HepG2 (cell line): ENCODE measurements around the gene PKIB. TPM values are rescaled to one million over a fixed set of nuclear protein-coding genes. Genes with fewer than 3 reads are reported as not detected.

Source experiments
- ATF6 ChIP-seq: sonication (generic); formaldehyde crosslinking; conservative IDR thresholded peaks from 2 replicates; pipeline ENCODE4 v1.4.0; 2020; ENCODE audit warnings: missing genetic modification reagents
- ATF7 ChIP-seq, 2 experiments: fragments of 450-650 bp in 1 of 2; sonication (generic) in 1 of 2; formaldehyde crosslinking in 1 of 2; IDR thresholded peaks; 2 replicates each; pipeline versions ENCODE4 v1.4.0 to v1.6.1; 2016 to 2020; ENCODE audit warnings: antibody characterized with exemption in 1 of 2, mild to moderate bottlenecking in 1 of 2, missing genetic modification reagents in 1 of 2
- EEA1 ChIP-seq: sonication (generic); formaldehyde crosslinking; IDR thresholded peaks from 2 replicates; pipeline ENCODE4 v1.5.1; 2020; ENCODE audit warnings: mild to moderate bottlenecking, missing genetic modification reagents, borderline replicate concordance
- GPN1 ChIP-seq: sonication (generic); formaldehyde crosslinking; IDR thresholded peaks from 2 replicates; pipeline ENCODE4 v1.5.1; 2020; ENCODE audit warnings: missing genetic modification reagents, borderline replicate concordance
- MXI1 ChIP-seq: IDR thresholded peaks from 3 replicates; pipeline ENCODE4 v1.6.1; 2012; ENCODE audit warnings: low read depth, low read length, inconsistent platforms, borderline replicate concordance
- NBN ChIP-seq: fragments of 450-650 bp; conservative IDR thresholded peaks from 2 replicates; pipeline ENCODE4 v1.6.1; 2017
- NFATC3 ChIP-seq: sonication (generic); formaldehyde crosslinking; IDR thresholded peaks from 2 replicates; pipeline ENCODE4 v1.5.1; 2020; ENCODE audit warnings: mild to moderate bottlenecking, missing genetic modification reagents
- RFXANK ChIP-seq: IDR thresholded peaks from 2 replicates; pipeline ENCODE4 v1.6.1; 2016
- SAP130 ChIP-seq: IDR thresholded peaks from 2 replicates; pipeline ENCODE4 v1.6.1; 2016; ENCODE audit warnings: low read depth
- SCMH1 ChIP-seq: sonication (generic); formaldehyde crosslinking; IDR thresholded peaks from 2 replicates; pipeline ENCODE4 v1.9.0; 2021; ENCODE audit warnings: missing genetic modification reagents, mild to moderate bottlenecking, borderline replicate concordance
- ZKSCAN5 ChIP-seq: sonication (generic); formaldehyde crosslinking; IDR thresholded peaks from 2 replicates; pipeline ENCODE4 v1.5.1; 2020; ENCODE audit warnings: mild to moderate bottlenecking, missing genetic modification reagents
- ZNF10 ChIP-seq: sonication (generic); formaldehyde crosslinking; IDR thresholded peaks from 2 replicates; pipeline ENCODE4 v1.4.0; 2020; ENCODE audit warnings: mild to moderate bottlenecking, low read depth, missing genetic modification reagents, borderline replicate concordance
- ZNF24 ChIP-seq: fragments of 450-650 bp; IDR thresholded peaks from 2 replicates; pipeline ENCODE4 v1.6.1; 2017; ENCODE audit warnings: antibody characterized with exemption, mild to moderate bottlenecking
- ZNF30 ChIP-seq: sonication (generic); formaldehyde crosslinking; IDR thresholded peaks from 2 replicates; pipeline ENCODE4 v1.5.0; 2020; ENCODE audit warnings: mild to moderate bottlenecking, missing genetic modification reagents
- ZNF562 ChIP-seq: sonication (generic); formaldehyde crosslinking; IDR thresholded peaks from 2 replicates; pipeline ENCODE4 v1.8.0; 2022; ENCODE audit warnings: missing genetic modification reagents, borderline replicate concordance
- ZNF607 ChIP-seq: sonication (generic); formaldehyde crosslinking; IDR thresholded peaks from 2 replicates; pipeline ENCODE4 v1.5.1; 2020; ENCODE audit warnings: missing genetic modification reagents, mild to moderate bottlenecking, borderline replicate concordance
- ZNF724P ChIP-seq: sonication (generic); formaldehyde crosslinking; IDR thresholded peaks from 2 replicates; pipeline ENCODE4 v1.8.0; 2022; ENCODE audit warnings: missing genetic modification reagents, borderline replicate concordance
- ZNF761 ChIP-seq: sonication (generic); formaldehyde crosslinking; conservative IDR thresholded peaks from 2 replicates; pipeline ENCODE4 v1.4.0; 2020; ENCODE audit warnings: mild to moderate bottlenecking, missing genetic modification reagents
- ZNF792 ChIP-seq: IDR thresholded peaks from 2 replicates; pipeline ENCODE4 v1.6.1; 2016
- ZSCAN29 ChIP-seq: sonication (generic); formaldehyde crosslinking; conservative IDR thresholded peaks from 2 replicates; pipeline ENCODE4 v1.4.0; 2020; ENCODE audit warnings: mild to moderate bottlenecking, missing genetic modification reagents
- polyA plus RNA-seq, 8 experiments: library from polyadenylated mRNA; depleted of rRNA in 3 of 8; stranded (reverse) in 7 of 8; unstranded in 1 of 8; fragments of >200 nt; fragmentation: Illumina TruSeq in 4 of 8; extraction: Trizol in 4 of 8; gene quantifications; 2 replicates each; pipeline versions ENCODE4 v1.2.1 to v1.2.3, GENCODE V29; 2011 to 2016; ENCODE audit warnings: low read depth in 4 of 8, missing spikeins in 1 of 8, mixed read lengths in 1 of 8; ENCODE audit not compliant: insufficient read depth in 1 of 8
- total RNA-seq, 5 experiments: library from RNA; depleted of rRNA; stranded (reverse); fragments of >200 nt; fragmentation: Illumina TruSeq; extraction: Trizol; gene quantifications; 2 replicates each; pipeline ENCODE4 v1.2.3, GENCODE V29; 2016; ENCODE audit warnings: low read depth in 1 of 5
- TF ChIP-seq, protein P1 (sequence below): sonication (generic); formaldehyde crosslinking; IDR thresholded peaks from 2 replicates; pipeline ENCODE4; 2020; ENCODE audit warnings: missing genetic modification reagents, mild to moderate bottlenecking, borderline replicate concordance
- TF ChIP-seq, protein P2 (sequence below): sonication (generic); formaldehyde crosslinking; IDR thresholded peaks from 2 replicates; pipeline ENCODE4 v1.4.0; 2020; ENCODE audit warnings: mild to moderate bottlenecking, missing genetic modification reagents
- TF ChIP-seq, protein P3 (sequence below): sonication (generic); formaldehyde crosslinking; IDR thresholded peaks from 2 replicates; pipeline ENCODE4 v1.5.0; 2020; ENCODE audit warnings: mild to moderate bottlenecking, missing genetic modification reagents, moderate library complexity

PKIB gene
- total and polyA plus RNA-seq, 2 of the 13 experiments (the other 11 are each of a cell fraction or from before 2014, with no cell fraction given): 1.4 to 1.5 TPM

- TF ChIP-seq RFXANK (CRISPR knock-in tag) (no peak), MXI1 (peak; percentile 22; the same call in 1 of the 3 replicates), ATF7 (IDR thresholded peaks at IDR 0.05) (no peak), ATF7 (CRISPR knock-in tag; IDR thresholded peaks at IDR 0.05) (no peak), ZNF24 (no peak), SAP130 (CRISPR knock-in tag) (peak; percentile 54), ZKSCAN5 (no peak), SCMH1 (CRISPR knock-in tag) (no peak), ZNF562 (CRISPR knock-in tag) (no peak; the same call in 1 of the 2 replicates), ATF6 (no peak), ZNF792 (CRISPR knock-in tag) (peak; percentile 62; the same call in 1 of the 2 replicates), ZNF761 (no peak), NBN (no peak), ZNF30 (CRISPR knock-in tag) (no peak), NFATC3 (CRISPR knock-in tag) (0 out of 2 replicates have a peak, but pooled peaks have one; percentile 34), GPN1 (no peak), ZNF10 (CRISPR knock-in tag) (no peak), ZNF724P (CRISPR knock-in tag) (peak; percentile 36; the same call in 1 of the 2 replicates), ZSCAN29 (CRISPR knock-in tag) (peak; percentile 70; the same call in 1 of the 2 replicates), EEA1 (no peak), ZNF607 (CRISPR knock-in tag) (0 out of 2 replicates have a peak, but pooled peaks have one; percentile 38)
- TF ChIP-seq, protein P1, sequence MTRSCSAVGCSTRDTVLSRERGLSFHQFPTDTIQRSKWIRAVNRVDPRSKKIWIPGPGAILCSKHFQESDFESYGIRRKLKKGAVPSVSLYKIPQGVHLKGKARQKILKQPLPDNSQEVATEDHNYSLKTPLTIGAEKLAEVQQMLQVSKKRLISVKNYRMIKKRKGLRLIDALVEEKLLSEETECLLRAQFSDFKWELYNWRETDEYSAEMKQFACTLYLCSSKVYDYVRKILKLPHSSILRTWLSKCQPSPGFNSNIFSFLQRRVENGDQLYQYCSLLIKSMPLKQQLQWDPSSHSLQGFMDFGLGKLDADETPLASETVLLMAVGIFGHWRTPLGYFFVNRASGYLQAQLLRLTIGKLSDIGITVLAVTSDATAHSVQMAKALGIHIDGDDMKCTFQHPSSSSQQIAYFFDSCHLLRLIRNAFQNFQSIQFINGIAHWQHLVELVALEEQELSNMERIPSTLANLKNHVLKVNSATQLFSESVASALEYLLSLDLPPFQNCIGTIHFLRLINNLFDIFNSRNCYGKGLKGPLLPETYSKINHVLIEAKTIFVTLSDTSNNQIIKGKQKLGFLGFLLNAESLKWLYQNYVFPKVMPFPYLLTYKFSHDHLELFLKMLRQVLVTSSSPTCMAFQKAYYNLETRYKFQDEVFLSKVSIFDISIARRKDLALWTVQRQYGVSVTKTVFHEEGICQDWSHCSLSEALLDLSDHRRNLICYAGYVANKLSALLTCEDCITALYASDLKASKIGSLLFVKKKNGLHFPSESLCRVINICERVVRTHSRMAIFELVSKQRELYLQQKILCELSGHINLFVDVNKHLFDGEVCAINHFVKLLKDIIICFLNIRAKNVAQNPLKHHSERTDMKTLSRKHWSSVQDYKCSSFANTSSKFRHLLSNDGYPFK (CRISPR knock-in tag): no peak
- TF ChIP-seq, protein P2, sequence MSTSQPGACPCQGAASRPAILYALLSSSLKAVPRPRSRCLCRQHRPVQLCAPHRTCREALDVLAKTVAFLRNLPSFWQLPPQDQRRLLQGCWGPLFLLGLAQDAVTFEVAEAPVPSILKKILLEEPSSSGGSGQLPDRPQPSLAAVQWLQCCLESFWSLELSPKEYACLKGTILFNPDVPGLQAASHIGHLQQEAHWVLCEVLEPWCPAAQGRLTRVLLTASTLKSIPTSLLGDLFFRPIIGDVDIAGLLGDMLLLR: peak; percentile 40; the same call in 1 of the 2 replicates
- TF ChIP-seq, protein P3, sequence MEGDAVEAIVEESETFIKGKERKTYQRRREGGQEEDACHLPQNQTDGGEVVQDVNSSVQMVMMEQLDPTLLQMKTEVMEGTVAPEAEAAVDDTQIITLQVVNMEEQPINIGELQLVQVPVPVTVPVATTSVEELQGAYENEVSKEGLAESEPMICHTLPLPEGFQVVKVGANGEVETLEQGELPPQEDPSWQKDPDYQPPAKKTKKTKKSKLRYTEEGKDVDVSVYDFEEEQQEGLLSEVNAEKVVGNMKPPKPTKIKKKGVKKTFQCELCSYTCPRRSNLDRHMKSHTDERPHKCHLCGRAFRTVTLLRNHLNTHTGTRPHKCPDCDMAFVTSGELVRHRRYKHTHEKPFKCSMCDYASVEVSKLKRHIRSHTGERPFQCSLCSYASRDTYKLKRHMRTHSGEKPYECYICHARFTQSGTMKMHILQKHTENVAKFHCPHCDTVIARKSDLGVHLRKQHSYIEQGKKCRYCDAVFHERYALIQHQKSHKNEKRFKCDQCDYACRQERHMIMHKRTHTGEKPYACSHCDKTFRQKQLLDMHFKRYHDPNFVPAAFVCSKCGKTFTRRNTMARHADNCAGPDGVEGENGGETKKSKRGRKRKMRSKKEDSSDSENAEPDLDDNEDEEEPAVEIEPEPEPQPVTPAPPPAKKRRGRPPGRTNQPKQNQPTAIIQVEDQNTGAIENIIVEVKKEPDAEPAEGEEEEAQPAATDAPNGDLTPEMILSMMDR: peak; percentile 69
Observed at GRCh38 chr6:122609881-122610689, at the start of gene PKIB (continued).
